Measurements from ENCODE around the gene YAF2.

DNA sequence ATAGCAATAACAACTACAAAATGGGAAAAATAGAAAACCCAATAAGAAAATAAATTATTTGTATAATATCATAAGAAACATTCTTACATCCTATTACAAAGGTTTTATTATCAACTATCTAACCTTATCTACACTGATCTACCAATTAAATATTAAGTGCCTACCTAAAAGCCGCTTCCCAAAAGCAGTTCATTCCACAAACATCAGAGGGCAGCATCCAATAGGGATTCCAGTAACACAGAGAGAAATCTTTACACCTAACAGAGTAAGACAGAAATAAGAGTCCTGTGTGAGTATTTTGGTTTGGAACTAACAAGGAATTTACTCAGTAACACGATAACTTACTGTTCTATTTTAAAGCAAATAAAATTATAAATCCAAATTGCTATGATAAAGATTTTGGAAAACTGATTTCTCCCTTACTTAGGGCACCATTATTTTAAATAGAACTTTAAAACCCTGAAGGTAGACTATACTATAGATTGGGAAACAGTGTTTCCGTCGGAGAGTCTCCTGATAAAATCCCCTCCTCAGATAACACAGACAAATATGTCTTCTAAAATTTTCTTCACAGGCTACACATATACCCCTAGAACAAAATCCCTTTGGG is 108.3 kb downstream of the YAF2 start:
- TF ChIP-seq EZH2phosphoT487 (IDR thresholded peaks at IDR 0.05; ENCODE audit: low read depth, severe bottlenecking, unreplicated experiment) (no peak), CTCF (IDR thresholded peaks at IDR 0.05; ENCODE audit: poor library complexity) (peak; percentile 93)
